Rectal smooth muscle tissue (tissue), 1 donor: ENCODE data around the gene MAML2.

Experiments
- H3K27ac ChIP-seq: one replicate; pipeline ENCODE4 v1.7.0; 2013; ENCODE audit warnings: low read depth, low read length, inconsistent platforms
- H3K27me3 ChIP-seq: one replicate; pipeline ENCODE4 v1.7.0; 2013; ENCODE audit warnings: low read length; ENCODE audit not compliant: control insufficient read depth, insufficient read depth
- H3K36me3 ChIP-seq: one replicate; pipeline ENCODE4 v1.7.0; 2013; ENCODE audit warnings: low read length; ENCODE audit not compliant: control insufficient read depth, insufficient read depth
- H3K4me1 ChIP-seq: one replicate; pipeline ENCODE4 v1.7.0; 2013; ENCODE audit warnings: low read length; ENCODE audit not compliant: control insufficient read depth, insufficient read depth
- H3K4me3 ChIP-seq: one replicate; pipeline ENCODE4 v1.7.0; 2013; ENCODE audit warnings: low read length
- H3K9ac ChIP-seq: one replicate; pipeline ENCODE4 v1.7.0; 2013; ENCODE audit warnings: low read length

The MAML2 gene

DNA sequence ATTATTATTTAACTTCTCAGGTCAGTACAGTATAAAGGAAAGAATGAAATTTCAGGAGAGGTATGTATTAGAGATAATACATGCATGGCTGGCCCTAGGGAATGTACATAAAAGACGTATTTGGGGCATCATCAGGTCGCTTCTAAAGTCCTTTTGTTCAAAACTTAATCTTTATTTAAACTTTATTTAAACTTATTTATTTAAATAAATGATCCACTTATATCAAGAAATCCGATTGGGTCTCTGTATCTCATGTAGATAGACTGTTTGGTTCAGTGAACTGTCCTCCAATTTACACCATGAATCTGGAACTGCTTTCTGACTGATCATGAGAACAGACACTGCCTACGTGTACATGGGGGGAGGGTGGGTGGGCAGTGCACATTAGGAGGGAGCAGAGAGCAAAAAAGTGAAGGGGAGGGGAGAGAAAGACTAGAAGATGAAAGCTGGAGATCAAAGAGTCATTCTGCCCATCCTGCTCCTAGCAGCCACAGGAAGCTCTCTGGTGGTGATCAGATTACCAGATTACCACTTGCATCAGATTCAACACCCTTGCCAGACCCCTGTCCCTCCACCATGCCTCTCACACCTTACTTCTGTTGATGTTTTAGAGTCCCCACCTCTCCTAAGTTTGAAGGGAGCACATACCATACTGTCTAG, 327.0 kb downstream of the MAML2 start:
- H3K27ac ChIP-seq = no peak overlapping the region
- H3K27me3 ChIP-seq = no peaks in the 10 kb centered on the region
- H3K9ac ChIP-seq = no peak overlapping the region
- no peak overlapping the region for H3K4me3 ChIP-seq
- H3K4me1 ChIP-seq = no peaks in the 10 kb centered on the region
- no peaks in the 10 kb centered on the region for H3K36me3 ChIP-seq

DNA sequence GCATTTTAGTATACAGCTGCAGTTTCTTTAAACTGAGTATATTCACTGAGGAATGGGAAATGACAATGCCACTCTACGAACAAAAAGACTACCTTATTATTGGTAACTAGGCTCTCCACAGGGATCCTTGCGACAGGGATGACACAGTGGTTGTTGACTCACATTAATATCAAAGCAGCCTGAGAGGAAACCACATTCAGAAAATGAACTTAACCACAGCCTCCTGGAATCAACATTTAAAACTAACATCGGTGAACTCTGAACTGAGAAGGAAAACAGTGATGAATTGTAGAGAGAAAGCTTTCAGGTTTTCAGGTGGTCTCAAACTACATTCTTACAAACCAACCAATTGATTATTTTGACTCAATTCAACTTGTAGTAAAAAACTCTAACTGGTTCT, 328.8 kb downstream of the MAML2 start:
- Histone ChIP-seq H3K27me3 (no peaks in the 10 kb centered on the region), H3K4me1 (no peaks in the 10 kb centered on the region), H3K9ac (no peak overlapping the region), H3K36me3 (no peaks in the 10 kb centered on the region), H3K4me3 (no peak overlapping the region), H3K27ac (no peak overlapping the region)

DNA sequence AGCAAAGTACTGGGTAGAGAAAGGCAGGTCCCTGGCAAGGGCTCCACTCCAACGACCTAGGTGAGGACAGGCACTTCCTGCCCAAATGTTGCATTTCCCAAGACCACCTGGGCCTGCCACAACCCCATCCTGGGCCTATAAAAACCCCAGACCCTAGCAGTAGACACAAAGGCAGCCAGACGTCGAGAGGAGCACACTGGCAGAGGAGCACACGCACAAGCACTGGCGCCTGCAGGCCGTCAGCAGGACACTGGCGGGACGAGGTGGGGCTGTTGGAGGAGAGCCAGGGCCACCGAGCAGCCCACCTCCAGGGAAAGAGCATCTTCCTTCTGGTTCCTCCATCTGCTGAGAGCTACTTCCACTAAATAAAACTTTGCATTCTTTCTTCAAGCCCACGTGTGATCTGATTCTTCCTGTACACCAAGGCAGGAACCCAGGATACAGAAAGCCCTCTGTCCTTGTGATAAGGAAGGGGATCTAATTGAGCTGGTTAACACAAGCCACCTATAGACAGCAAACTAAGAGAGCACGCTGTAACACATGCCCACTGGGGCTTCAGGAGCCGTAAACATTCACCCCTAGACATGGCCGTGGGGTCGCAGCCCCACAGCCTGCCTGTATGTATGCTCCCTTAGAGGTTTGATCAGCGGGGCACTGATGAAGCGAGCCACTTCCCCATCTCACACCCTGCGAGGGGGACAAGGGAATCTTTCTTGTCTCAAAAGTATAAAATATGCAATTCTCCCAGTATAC, 329.4 kb downstream of the MAML2 start:
- Histone ChIP-seq H3K27ac (no peak overlapping the region), H3K4me1 (no peaks in the 10 kb centered on the region), H3K4me3 (no peak overlapping the region), H3K9ac (no peak overlapping the region), H3K36me3 (no peaks in the 10 kb centered on the region), H3K27me3 (no peaks in the 10 kb centered on the region)

DNA sequence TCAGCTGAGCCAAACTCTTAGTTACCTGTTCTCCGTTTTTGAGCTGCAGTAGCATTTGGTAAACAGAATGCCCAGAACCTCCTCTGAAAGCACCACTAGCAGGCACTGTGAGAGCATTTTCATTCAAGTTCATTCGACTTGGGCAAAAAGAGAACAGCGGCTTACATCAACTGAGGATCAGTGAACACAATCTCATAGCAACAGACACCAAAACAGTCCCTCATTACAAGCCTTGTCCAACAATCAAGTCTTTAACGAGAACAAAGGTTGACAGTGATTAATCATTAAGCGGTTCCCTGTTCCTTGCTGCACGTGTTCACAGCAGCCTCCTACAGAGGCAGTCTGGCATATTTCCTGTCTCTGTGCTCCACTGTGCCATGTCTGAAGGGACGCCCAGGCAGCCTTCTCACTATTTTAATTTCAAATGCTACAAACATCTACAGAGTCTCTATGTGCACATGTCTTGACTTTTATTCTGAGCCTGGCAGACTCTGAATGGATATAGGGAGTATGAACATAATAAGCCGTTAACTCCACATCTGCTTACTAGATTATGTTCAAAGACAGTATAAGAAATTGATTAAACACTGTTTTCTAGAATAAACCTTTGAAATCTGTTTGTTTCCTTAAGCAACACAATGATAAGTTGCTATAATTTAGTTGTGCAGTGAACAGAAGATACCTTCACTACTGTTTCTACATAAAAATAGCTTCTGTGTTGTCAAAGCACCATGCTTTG, 330.7 kb downstream of the MAML2 start:
- H3K4me3 ChIP-seq = peak overlapping the region; percentile 2
- no peaks in the 10 kb centered on the region for H3K27me3 ChIP-seq
- H3K36me3 ChIP-seq = no peaks in the 10 kb centered on the region
- H3K9ac ChIP-seq = no peak overlapping the region
- H3K4me1 ChIP-seq = no peaks in the 10 kb centered on the region
- no peak overlapping the region for H3K27ac ChIP-seq

DNA sequence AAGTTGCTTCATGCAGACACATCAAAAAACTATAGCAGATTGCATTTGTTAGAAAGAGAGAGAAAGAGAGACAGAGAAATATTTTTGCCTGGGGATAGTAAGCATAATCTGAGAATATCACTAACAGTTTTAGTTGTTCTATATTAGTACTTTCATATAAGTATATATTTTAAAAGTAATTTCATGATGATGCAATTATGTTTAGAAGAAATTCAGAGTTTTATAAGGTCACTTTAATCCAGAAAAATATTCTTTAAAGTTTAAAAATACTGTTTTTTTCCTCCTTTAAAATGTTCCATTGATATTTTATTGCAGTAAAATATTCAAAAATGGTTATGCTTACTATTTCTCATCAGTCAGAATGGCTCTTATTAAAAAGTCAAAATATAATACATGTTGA, 332.3 kb downstream of the MAML2 start:
- no peaks in the 10 kb centered on the region for H3K27me3 ChIP-seq
- H3K9ac ChIP-seq = no peak overlapping the region
- no peak overlapping the region for H3K4me3 ChIP-seq
- H3K36me3 ChIP-seq = no peaks in the 10 kb centered on the region
- no peak overlapping the region for H3K27ac ChIP-seq
- no peaks in the 10 kb centered on the region for H3K4me1 ChIP-seq

DNA sequence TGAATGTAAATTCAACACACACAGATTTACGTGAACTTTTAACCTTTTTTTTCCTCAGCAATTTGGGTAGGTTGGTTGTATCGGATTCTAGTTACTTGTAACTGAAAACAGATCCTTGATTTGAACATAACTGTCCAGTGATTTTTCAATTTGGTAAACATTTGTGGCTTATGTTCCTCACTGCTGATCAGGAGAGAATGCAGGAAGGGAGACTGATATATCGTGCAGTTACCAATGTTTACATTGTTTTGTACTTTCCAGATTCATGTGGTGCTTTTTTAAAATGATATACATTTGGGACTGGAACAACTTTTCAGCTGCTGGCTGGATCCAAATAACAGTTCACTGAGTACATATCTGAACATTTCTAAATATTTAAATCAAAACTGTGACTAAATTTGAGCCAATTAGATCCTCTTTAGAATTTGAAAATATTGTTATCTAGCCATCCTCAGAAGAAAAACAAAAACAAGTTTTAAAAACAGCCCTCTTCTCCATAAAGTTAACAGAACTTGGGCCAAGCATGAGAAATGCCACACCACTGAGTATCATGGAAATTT, 334.8 kb downstream of the MAML2 start:
- Histone ChIP-seq H3K4me3 (no peak overlapping the region), H3K4me1 (no peaks in the 10 kb centered on the region), H3K27ac (no peak overlapping the region), H3K9ac (no peak overlapping the region), H3K27me3 (no peaks in the 10 kb centered on the region), H3K36me3 (no peaks in the 10 kb centered on the region)

DNA sequence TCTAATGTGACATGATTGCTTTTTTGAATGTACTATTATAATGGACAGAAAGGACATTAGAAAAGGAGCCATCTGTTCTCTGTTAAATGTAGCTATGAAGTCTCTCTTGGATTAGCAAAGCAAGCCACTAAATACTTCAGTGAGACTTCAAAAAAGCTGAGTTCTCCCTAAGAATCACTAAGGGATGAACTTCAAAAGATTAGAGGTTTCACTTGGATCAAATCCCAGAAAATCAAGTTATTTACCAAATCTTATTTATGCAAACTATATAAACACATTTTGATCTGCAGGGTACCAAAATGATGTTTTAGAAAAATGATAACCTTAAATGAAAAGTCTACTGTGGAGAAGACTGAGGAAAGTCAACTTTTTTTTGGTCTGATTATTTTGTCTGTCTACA, 337.0 kb downstream of the MAML2 start:
- no peaks in the 10 kb centered on the region for H3K4me1 ChIP-seq
- H3K27ac ChIP-seq = no peak overlapping the region
- H3K4me3 ChIP-seq = no peak overlapping the region
- no peak overlapping the region for H3K9ac ChIP-seq
- H3K27me3 ChIP-seq = no peaks in the 10 kb centered on the region
- H3K36me3 ChIP-seq = no peaks in the 10 kb centered on the region

DNA sequence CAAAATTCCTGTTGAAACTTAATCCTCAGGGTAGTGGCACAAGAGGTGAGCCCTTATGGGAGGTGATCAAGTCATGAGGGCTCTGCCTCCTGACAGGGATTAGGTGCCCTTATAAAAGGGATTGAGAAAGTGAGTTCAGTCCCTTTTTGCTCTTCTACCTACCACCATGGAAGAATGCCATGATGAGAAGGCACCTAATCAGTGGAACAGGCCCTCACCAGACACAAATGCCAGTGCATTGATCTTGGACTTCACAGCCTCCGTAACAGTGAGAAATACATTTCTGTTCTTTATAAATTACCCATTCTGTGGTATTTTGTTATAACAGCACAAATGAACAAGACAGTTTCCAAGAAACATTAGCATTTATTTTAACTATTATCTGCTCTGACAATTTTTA, 338.1 kb downstream of the MAML2 start:
- Histone ChIP-seq H3K4me1 (no peaks in the 10 kb centered on the region), H3K36me3 (no peaks in the 10 kb centered on the region), H3K9ac (no peak overlapping the region), H3K27me3 (no peaks in the 10 kb centered on the region), H3K4me3 (no peak overlapping the region), H3K27ac (no peak overlapping the region)

DNA sequence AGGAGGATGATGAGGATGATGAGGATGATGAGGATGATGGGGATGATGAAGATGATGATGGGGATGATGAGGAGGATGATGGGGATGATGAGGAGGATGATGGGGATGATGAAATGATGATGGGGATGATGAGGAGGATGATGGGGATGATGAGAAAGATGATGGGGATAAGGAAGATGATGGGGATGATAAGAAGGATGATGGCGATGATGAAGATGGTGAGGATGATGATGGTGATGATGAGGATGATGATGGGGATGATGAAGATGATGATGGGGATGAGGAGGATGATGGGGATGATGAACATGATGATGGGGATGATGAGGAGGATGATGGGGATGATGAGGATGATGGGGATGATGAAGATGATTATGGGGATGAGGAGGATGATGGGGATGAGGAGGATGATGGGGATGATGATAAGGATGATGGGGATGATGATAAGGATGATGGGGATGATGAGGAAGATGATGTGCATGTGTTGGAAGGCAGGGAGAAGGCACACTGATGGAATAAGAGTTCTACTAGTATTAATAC, 340.2 kb downstream of the MAML2 start:
- Histone ChIP-seq H3K4me1 (no peaks in the 10 kb centered on the region), H3K36me3 (no peaks in the 10 kb centered on the region), H3K27ac (no peak overlapping the region), H3K4me3 (no peak overlapping the region), H3K9ac (no peak overlapping the region), H3K27me3 (no peaks in the 10 kb centered on the region)

DNA sequence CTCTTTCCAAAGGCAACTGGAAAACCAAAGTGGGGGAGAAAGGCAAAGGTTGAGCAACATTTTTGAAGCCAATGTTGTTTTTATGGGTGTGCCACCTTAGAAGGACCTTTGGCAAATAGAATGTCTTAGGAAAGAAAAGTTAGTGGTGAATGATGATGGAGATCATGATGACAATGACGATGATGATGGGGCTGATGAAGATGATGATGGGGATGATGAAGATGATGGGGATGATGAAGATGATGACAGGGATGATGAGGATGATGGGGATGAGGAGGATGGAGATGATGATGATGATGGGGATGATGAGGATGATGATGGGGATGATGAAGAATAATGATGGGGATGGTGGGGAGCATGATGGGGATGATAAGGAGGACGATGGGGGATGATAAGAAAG, 340.7 kb downstream of the MAML2 start:
- Histone ChIP-seq H3K9ac (no peak overlapping the region), H3K27ac (no peak overlapping the region), H3K27me3 (no peaks in the 10 kb centered on the region), H3K4me3 (no peak overlapping the region), H3K36me3 (no peaks in the 10 kb centered on the region), H3K4me1 (no peaks in the 10 kb centered on the region)

DNA sequence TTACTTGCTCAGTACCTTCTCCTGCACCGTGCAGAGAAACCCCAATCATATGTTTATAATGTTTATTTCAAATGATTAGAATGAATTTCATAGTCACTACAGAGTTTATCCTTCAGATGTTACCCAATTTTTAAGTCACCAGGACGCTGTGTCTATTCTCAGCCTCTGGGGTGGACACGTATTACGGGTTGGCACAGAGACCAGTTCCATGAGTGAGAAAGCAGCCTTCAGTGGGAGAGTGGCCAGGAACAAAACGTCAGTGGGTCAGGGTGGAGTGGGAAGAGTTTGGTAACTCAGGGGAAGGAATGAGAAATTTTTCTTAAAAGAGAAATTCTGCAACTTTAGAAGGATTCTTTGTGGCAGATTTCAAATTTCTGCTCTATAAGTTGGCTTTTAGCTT, 342.0 kb downstream of the MAML2 start:
- Histone ChIP-seq H3K4me1 (no peaks in the 10 kb centered on the region), H3K9ac (no peak overlapping the region), H3K36me3 (no peaks in the 10 kb centered on the region), H3K27ac (no peak overlapping the region), H3K4me3 (no peak overlapping the region), H3K27me3 (no peaks in the 10 kb centered on the region)

DNA sequence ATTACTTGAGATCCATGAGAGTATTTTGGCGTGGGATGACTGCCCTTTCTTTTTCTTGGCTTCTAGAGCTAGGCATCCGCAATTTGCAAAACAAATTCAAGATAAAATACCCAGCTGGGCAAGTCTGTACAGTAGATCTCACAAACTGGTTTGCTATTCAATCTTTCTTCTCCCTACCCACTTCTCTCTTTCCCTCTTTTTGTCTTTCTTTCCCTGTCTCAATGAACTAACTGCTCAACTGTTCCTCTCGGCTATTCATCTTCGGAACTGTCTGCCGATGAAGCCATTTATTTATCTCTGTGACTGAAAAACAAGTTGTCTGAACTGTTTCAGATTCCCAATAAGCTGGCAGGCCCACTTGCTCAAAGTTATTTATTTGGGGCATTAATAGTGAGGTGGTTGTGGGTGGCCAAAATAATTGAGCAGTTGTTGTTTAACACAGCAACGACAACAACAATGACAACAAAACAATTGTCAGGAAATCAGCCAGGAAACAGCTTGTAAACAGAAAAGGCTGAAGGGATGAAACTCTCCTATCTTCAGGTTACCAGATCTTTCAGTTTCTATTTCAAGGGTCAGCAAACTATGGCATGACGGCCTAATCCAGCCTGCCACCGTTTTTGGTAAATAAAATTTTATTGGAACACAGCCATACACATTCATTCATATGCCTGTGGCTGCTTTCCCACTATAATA, 343.1 kb downstream of the MAML2 start:
- H3K27me3 ChIP-seq = no peaks in the 10 kb centered on the region
- H3K4me1 ChIP-seq = no peaks in the 10 kb centered on the region
- H3K27ac ChIP-seq = no peak overlapping the region
- no peak overlapping the region for H3K9ac ChIP-seq
- H3K36me3 ChIP-seq = no peaks in the 10 kb centered on the region
- H3K4me3 ChIP-seq = no peak overlapping the region
